ENCODE results near the gene FREY1. TPM values are rescaled to one million over a fixed set of nuclear protein-coding genes. Genes with fewer than 3 reads are reported as not detected.
A peak's percentile ranks its signal among the peaks of the same experiment; 100 is the strongest.

FREY1 gene
- total RNA-seq, 1 experiment from 2014 or later = 0.72 TPM

DNA sequence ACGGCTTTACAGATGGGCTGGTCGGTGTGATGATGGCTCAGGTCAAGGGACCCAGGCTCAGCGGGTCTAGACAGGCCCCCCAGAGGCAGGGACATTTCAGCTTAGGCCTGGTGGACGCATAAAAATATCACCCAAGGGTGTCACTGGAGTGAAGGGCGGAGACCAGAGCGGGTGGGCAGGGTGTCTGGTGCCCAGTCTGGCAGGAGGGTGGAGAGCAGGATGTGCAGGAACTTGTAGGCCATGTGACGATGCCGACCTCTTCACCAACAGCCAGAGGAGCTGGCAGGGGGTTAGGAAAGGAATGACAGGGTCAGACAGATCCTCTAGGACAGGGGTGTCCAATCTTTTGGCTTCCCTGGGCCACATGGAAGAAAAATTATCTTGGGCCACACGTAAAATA is 17.1 kb downstream of the FREY1 start:
- H3K36me3 ChIP-seq = no peaks in the 10 kb centered on the region
- no peaks in the 10 kb centered on the region for H3K9me3 ChIP-seq
- no peak for DNase-seq
- H3K4me3 ChIP-seq = no peak overlapping the region
- no peaks in the 10 kb centered on the region for H3K27me3 ChIP-seq

DNA sequence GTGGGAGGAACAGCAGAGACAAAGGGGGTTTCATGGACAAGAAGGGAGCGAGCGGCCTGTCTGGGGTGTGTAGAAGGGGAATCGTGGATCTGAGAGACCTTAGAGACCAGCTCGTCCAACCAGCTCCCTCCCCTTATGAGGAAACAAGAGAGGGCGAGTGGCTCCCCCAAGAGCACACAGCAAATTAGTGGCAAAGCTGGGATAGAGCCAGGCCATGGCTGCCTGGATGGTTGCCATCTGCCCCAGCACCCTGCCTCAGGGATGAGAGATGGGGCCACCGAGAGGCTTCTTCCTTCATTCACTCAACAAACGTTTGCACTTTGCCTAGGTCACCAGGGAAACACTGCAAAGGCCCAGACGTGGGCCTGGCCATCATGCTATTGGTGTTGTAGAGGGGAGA is 17.5 kb downstream of the FREY1 start:
- no peaks in the 10 kb centered on the region for H3K27me3 ChIP-seq
- H3K9me3 ChIP-seq = no peaks in the 10 kb centered on the region
- H3K36me3 ChIP-seq = no peaks in the 10 kb centered on the region
- no peak for DNase-seq
- no peak overlapping the region for H3K4me3 ChIP-seq

- Histone ChIP-seq H3K27me3 (no peaks in the 10 kb centered on the region), H3K36me3 (no peaks in the 10 kb centered on the region), H3K4me3 (no peak overlapping the region), H3K9me3 (no peaks in the 10 kb centered on the region)
- no peak for DNase-seq
Observed at GRCh38 chr11:45887587-45887986, 19.5 kb downstream of the FREY1 start.

DNA sequence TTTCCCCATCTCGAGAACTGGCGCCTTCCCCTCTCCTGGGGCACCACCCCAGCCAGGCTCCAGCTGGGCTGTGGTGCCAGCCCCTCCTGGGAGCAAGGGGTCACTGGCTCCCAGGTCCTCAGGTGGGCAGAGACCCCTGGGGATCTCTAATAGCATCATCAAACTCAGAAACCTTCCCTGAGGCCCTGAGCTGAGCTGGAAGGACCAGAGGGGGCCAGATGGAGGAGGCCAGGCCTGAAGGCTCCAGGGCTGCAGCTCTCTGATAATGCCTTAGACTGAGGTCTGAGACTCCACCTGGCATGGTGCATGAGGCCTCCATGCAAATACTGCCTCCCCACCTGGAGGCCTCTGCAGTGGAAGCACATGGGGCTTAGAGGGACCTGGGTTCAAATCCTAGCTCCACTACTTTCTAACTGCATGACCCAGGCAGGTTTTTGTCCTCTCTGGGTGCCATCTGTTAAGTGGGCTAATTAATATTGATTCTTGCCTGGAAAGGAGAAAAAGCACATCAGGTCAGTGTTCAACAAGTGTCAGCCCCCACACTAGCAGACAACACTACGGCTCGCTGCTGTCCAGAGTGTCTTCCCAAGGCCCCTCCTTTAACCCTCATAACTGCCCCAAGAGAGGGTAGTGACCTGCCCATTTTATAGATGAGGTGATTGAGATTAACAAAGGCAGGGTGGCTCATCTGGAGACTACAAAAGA is 20.1 kb downstream of the FREY1 start:
- DNase-seq = no peak
- Histone ChIP-seq H3K27me3 (no peaks in the 10 kb centered on the region), H3K36me3 (no peaks in the 10 kb centered on the region), H3K4me3 (no peak overlapping the region), H3K9me3 (no peaks in the 10 kb centered on the region)

DNA sequence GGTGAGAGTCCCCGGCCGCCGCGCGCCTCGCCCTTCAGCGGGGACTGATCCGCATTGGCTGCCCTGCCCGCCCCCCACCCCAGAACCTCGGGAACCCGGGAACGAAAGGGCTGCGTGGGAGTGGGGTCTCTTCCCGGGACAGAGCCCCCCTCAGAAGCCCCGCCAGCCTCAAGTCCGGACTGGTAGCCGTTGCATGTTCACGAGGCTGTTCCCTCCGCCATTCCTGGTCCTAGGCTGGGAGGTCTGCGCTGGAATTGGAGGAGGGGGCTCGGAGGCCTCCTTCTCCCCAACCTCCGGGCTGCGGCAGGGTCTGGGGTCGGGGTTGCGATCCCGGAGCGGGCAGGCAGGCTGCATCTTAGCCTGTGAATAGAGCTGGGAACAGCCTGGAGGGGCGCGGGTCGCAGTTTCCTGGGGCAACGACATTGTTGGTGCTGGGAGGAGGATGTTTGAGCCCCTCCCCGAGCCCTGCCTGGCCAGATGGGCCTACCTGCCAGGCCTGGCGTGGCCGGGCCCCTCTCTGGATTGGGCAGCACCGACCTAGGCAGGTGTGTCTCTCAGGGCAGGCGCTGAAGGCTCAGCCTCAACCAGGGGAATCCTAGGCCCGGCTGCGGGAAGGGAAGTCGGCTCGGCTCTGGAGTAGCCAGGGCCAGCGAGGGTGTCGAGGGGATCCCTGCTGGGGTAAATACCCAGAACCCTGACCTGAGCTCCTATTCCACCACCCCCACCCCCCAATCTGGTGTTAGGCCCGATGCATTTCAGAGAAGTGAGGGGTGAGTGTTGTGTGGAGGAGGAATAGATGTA is 20.9 kb downstream of the FREY1 start:
- Histone ChIP-seq H3K36me3 (no peaks in the 10 kb centered on the region), H3K9me3 (no peaks in the 10 kb centered on the region), H3K27me3 (no peaks in the 10 kb centered on the region), H3K4me3 (no peak overlapping the region)
- no peak for DNase-seq

DNA sequence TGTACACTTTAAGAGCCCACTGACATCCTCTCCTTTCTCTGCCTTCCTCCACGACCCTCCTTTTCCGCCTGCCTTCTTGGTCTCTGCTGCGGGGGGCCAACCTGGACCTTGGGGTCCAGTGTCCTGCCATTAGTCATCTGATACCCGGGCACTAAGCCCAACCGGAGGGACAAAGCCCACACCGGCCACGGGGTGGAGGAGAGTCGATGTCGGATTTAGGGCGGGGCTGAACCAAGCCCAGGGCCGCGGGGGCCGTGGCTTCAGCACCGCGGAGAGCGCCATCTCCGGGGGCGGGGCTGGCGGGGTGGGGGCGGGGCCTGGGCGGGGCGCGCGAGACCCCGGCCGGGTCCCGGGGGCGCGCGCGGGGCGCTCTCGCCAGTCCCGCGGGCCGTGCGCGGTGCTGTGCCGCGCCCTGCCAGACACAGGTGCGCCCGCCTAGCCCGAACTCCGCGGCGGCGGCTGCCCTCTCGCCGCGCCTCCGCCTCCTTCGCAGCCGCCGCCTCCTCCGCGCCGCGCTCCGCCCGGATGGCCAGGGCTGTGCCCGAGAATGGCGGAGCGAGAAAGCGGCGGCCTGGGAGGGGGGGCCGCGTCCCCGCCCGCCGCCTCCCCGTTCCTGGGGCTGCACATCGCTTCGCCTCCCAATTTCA is 21.7 kb downstream of the FREY1 start, which contains the start of gene MAPK8IP1:
TSS of gene MAPK8IP1 (plus strand) at position 378 of the 647 bp plus-strand sequence. CDS start at position 548, 170 bp downstream.
- Histone ChIP-seq H3K9me3 (no peaks in the 10 kb centered on the region), H3K36me3 (no peaks in the 10 kb centered on the region), H3K27me3 (no peaks in the 10 kb centered on the region), H3K4me3 (peak within 1 kb of the TSS; percentile 25)
- peak; percentile 19 for DNase-seq

DNA sequence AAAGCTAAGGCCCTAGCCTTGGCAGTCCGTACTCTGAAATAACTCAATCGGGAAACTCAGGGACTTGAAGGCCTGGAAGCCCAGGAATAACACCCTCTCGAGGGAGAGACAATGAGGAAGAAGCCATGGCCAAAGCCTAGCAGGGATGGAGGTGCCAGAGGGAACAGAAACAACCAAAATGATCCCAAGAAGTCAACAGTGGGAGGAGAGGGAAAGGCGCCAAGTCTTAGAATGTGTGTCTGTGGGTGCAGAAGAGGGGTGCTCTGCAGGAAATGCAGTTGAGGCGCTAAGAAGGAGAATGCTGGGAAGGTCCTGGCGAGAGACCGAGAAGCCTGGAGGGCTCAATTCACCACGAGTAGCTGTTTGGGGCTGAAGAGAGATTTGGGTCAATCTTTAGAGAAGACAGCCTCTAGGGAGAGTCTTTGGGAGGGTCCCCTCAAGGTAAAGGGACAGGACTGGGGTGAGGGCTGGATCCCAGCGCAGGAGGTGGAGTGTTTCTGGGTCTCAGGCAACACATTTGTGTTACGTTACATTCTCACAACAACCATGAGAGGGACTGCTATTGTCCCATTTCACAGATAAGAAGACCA is 22.4 kb downstream of the FREY1 start:
- DNase-seq = no peak
- H3K27me3 ChIP-seq = no peaks in the 10 kb centered on the region

GRCh38 chr11:45881708-45882368 is 25.2 kb downstream of the FREY1 start:
- Histone ChIP-seq H3K4me3 (no peak overlapping the region), H3K27me3 (no peaks in the 10 kb centered on the region), H3K9me3 (no peaks in the 10 kb centered on the region), H3K36me3 (no peaks in the 10 kb centered on the region)
- no peak for DNase-seq

More for the DNA sequence above, 22.4 kb downstream of the FREY1 start:
- Histone ChIP-seq H3K9me3 (no peaks in the 10 kb centered on the region), H3K4me3 (no peak overlapping the region), H3K36me3 (no peaks in the 10 kb centered on the region)

GRCh38 chr11:45880772-45881570 is 26.1 kb downstream of the FREY1 start:
- Histone ChIP-seq H3K9me3 (no peaks in the 10 kb centered on the region), H3K36me3 (no peaks in the 10 kb centered on the region), H3K27me3 (no peaks in the 10 kb centered on the region), H3K4me3 (no peak overlapping the region)
- no peak for DNase-seq

GRCh38 chr11:45879803-45880686 is 27.0 kb downstream of the FREY1 start:
- no peak overlapping the region for H3K4me3 ChIP-seq
- no peak for DNase-seq
- no peaks in the 10 kb centered on the region for H3K36me3 ChIP-seq
- H3K27me3 ChIP-seq = no peaks in the 10 kb centered on the region
- H3K9me3 ChIP-seq = no peaks in the 10 kb centered on the region

DNA sequence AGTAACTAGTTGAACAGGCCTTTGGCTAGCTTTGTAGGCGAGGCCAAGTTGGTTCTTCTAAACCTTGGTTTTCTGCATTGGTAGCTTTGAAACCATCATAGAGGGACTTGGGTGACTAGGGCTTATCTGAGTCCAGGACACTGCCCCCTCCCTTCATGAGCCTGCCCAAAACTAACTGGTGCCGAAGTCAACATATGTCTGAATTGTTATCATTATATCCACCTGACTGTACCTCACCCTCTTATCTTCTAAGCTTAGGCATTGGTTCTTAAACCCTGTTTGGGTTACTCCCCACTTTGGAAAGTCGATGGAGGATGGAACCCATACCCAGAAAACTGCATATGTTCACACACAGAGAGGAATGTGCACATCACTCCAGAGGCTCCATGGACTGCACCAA is 29.2 kb downstream of the FREY1 start:
- H3K36me3 ChIP-seq = no peaks in the 10 kb centered on the region
- no peak for DNase-seq
- no peaks in the 10 kb centered on the region for H3K9me3 ChIP-seq
- H3K27me3 ChIP-seq = no peaks in the 10 kb centered on the region
- H3K4me3 ChIP-seq = no peak overlapping the region

DNA sequence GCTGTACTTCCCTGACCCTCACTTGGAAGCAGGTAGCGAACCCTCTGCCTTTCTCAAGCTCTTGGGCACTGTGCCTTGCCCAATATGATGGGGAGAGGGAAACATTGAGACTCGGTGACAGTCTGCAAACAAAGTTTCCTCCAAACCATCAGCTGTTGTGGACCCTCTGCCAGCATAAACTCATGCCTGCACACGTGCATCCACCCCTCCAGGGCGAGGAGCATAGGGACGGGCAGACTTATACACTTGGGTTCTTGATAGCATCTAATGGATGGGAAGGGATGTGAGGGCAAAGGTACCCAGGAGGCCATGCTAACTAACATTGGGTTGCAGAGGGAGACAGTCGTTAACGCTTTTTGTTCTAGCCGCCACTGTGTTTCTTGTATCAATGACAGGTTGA is 29.9 kb downstream of the FREY1 start:
- Histone ChIP-seq H3K27me3 (no peaks in the 10 kb centered on the region), H3K4me3 (no peak overlapping the region), H3K36me3 (no peaks in the 10 kb centered on the region; the same call in 1 of the 2 replicates), H3K9me3 (no peaks in the 10 kb centered on the region)
- no peak for DNase-seq

DNA sequence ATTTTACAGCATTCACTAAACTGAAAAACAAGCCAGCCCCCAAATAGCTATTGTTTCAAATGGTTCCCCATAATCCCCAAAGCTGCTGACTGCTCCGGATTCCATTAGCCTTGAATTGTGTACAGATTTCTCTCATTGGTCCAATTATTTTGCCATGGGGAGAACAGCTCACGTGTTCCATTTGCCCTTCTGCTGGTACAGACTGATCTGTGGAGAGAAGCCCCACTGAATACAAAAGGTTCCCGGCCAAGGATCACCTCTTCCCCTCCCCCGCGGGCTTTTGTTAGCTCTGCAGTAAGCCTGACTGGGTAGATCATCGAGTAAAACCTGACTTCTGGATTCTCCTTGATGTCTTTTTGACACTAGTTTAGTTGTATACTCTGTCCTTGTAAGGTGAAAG is 30.7 kb downstream of the FREY1 start:
- Histone ChIP-seq H3K4me3 (no peak overlapping the region), H3K27me3 (no peaks in the 10 kb centered on the region), H3K9me3 (no peaks in the 10 kb centered on the region), H3K36me3 (no peaks in the 10 kb centered on the region; the same call in 1 of the 2 replicates)
- DNase-seq = no peak

GRCh38 chr11:45872651-45873356 is 34.3 kb downstream of the FREY1 start:
- no peaks in the 10 kb centered on the region; the same call in 1 of the 2 replicates for H3K36me3 ChIP-seq
- no peak overlapping the region for H3K4me3 ChIP-seq
- H3K9me3 ChIP-seq = no peaks in the 10 kb centered on the region
- peak; percentile 38 for DNase-seq
- no peaks in the 10 kb centered on the region for H3K27me3 ChIP-seq

Data from MG63 (cell line).